Measurements from ENCODE around the gene RCC1. TPM values are rescaled to one million over a fixed set of nuclear protein-coding genes. Genes with fewer than 3 reads are reported as not detected.

Gene RCC1
- total RNA-seq, 1 donor from 2014 or later, result 6.3 TPM

GRCh38 chr1:28552758-28553663 lies 47.2 kb downstream of the RCC1 start, which contains the start of gene TRNAU1AP:
TRNAU1AP (plus strand) TSS chr1:28553085; CDS start chr1:28553111, 26 bp downstream.
- Histone ChIP-seq H3K4me3 (peak within 1 kb of the TSS; percentile 92), H3K9me3 (replicated peaks) (no peaks in the 10 kb centered on the region), H3K27ac (replicated peaks) (peak within 1 kb of the TSS; percentile 89), H3K4me1 (peaks cover 27% of the 10 kb centered on the region), H3K36me3 (peaks cover 31% of the 10 kb centered on the region), H3K27me3 (ENCODE audit: low read depth) (no peaks in the 10 kb centered on the region)
- DNase-seq, result peak; percentile 97
- TF ChIP-seq, protein P1, sequence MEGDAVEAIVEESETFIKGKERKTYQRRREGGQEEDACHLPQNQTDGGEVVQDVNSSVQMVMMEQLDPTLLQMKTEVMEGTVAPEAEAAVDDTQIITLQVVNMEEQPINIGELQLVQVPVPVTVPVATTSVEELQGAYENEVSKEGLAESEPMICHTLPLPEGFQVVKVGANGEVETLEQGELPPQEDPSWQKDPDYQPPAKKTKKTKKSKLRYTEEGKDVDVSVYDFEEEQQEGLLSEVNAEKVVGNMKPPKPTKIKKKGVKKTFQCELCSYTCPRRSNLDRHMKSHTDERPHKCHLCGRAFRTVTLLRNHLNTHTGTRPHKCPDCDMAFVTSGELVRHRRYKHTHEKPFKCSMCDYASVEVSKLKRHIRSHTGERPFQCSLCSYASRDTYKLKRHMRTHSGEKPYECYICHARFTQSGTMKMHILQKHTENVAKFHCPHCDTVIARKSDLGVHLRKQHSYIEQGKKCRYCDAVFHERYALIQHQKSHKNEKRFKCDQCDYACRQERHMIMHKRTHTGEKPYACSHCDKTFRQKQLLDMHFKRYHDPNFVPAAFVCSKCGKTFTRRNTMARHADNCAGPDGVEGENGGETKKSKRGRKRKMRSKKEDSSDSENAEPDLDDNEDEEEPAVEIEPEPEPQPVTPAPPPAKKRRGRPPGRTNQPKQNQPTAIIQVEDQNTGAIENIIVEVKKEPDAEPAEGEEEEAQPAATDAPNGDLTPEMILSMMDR (IDR thresholded peaks at IDR 0.05; ENCODE audit: borderline replicate concordance), result no peak
- intact Hi-C loops (cut with micrococcal nuclease), result no loop called here

GRCh38 chr1:28560886-28561285 lies 55.0 kb downstream of the RCC1 start:
- DNase-seq, result no peak
- Histone ChIP-seq H3K27ac (replicated peaks) (no peak overlapping the region), H3K36me3 (peaks cover 98% of the 10 kb centered on the region), H3K4me1 (no peaks in the 10 kb centered on the region), H3K27me3 (ENCODE audit: low read depth) (no peaks in the 10 kb centered on the region), H3K4me3 (no peak overlapping the region), H3K9me3 (replicated peaks) (no peaks in the 10 kb centered on the region)
- intact Hi-C loops (cut with micrococcal nuclease), result no loop called here
- TF ChIP-seq, protein P1 (IDR thresholded peaks at IDR 0.05; ENCODE audit: borderline replicate concordance), result no peak

- no peak overlapping the region for H3K4me3 ChIP-seq
- DNase-seq, result no peak
- H3K27me3 ChIP-seq (ENCODE audit: low read depth), result no peaks in the 10 kb centered on the region
- no peaks in the 10 kb centered on the region for H3K4me1 ChIP-seq
- H3K36me3 ChIP-seq, result peaks cover 100% of the 10 kb centered on the region
- TF ChIP-seq, protein P1 (IDR thresholded peaks at IDR 0.05; ENCODE audit: borderline replicate concordance), result no peak
- H3K27ac ChIP-seq (replicated peaks), result no peak overlapping the region
- no peaks in the 10 kb centered on the region for H3K9me3 ChIP-seq (replicated peaks)
- intact Hi-C loops (cut with micrococcal nuclease), result no loop called here
Observed at GRCh38 chr1:28564310-28564709, 58.5 kb downstream of the RCC1 start.

DNA sequence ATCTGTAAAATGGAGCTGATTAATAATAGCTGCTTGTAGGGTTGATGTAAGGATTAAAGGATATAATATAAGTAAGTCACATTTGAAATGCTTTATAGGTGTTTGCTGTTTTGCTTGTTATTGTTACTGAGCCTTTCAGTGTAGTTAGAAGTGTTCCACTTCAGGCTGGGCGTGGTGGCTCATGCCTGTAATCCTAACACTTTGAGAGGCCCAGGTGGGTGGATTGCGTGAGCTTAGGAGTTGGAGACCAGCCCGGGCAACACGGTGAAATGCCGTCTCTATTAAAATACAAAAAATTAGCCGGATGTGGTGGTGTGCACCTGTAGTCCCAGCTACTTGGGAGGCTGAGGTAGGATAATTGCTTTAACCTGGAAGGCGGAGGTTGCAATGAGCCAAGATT lies 59.2 kb downstream of the RCC1 start:
- TF ChIP-seq, protein P1 (IDR thresholded peaks at IDR 0.05; ENCODE audit: borderline replicate concordance), result no peak
- no peak for DNase-seq
- Histone ChIP-seq H3K27me3 (ENCODE audit: low read depth) (no peaks in the 10 kb centered on the region), H3K36me3 (peaks cover 99% of the 10 kb centered on the region), H3K9me3 (replicated peaks) (no peaks in the 10 kb centered on the region), H3K27ac (replicated peaks) (no peak overlapping the region), H3K4me1 (no peaks in the 10 kb centered on the region), H3K4me3 (no peak overlapping the region)
- intact Hi-C loops (cut with micrococcal nuclease), result no loop called here

DNA sequence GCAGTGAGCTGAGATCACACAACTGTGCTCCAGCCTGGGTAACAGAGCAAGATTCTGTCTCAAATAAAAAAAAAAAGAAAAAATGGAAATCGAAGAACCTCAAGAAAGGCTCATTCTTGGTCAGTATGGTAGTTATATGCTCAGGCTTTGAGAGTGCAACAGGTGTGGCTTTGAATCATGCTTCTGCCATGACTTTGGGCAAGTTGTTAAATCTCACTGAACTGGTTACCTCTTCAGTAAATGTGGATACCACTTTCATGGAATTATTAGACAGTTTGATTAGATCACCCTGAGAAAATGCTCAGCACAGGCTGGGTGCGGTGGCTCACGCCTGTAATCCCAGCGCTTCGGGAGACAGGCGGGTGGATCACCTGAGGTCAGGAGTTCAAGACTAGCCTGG lies 59.9 kb downstream of the RCC1 start:
- no peaks in the 10 kb centered on the region for H3K4me1 ChIP-seq
- peaks cover 99% of the 10 kb centered on the region for H3K36me3 ChIP-seq
- intact Hi-C loops (cut with micrococcal nuclease), result no loop called here
- H3K27ac ChIP-seq (replicated peaks), result no peak overlapping the region
- H3K9me3 ChIP-seq (replicated peaks), result no peaks in the 10 kb centered on the region
- DNase-seq, result no peak
- no peak overlapping the region for H3K4me3 ChIP-seq
- TF ChIP-seq, protein P1 (IDR thresholded peaks at IDR 0.05; ENCODE audit: borderline replicate concordance), result no peak
- no peaks in the 10 kb centered on the region for H3K27me3 ChIP-seq (ENCODE audit: low read depth)
